DMS79 (cell line): ENCODE measurements around the gene STOX2.

Experiments
- DNase-seq: peaks from one replicate; lab custom pipeline; 2025; lab: John Stamatoyannopoulos, UW

STOX2 gene

GRCh38 chr4:184067931-184068554 lies 162.9 kb downstream of the STOX2 start:
- DNase-seq: no peak
